IMR-90 (cell line): ENCODE measurements around the gene GPR157. TPM values are rescaled to one million over a fixed set of nuclear protein-coding genes. Genes with fewer than 3 reads are reported as not detected.
A peak's percentile ranks its signal among the peaks of the same experiment; 100 is the strongest.

ENCODE experiments used
- ATAC-seq: fragments of 200-7000 bp; cut with Tn5 transposase; 2 replicates; pipeline ENCODE4 v1.9.1; 2020; ENCODE audit warnings: low read depth, mild to moderate bottlenecking, moderate library complexity
- BruUV-seq: library from RNA; stranded (reverse); fragments of 400-500 nt; replicated peaks from 2 replicates; lab custom pipeline; 2021; lab: Mats Ljungman, UMichigan
- CTCF ChIA-PET: fragments of 300-600 bp; formaldehyde crosslinking; extraction: SDS; loops from one replicate; lab custom pipeline; 2021; ENCODE audit warnings: antibody characterized with exemption; lab: Yijun Ruan, JAX
- POLR2A ChIA-PET: fragments of 300-600 bp; sonication (Branson Sonifier 250); formaldehyde crosslinking; loops from one replicate; lab custom pipeline; 2022; ENCODE audit warnings: antibody characterized with exemption; ENCODE audit not compliant: unreplicated experiment; lab: Charles Lee
- DNase-seq: peaks from one replicate; pipeline ENCODE4 v3.0.0; 2013
- H2AFZ ChIP-seq: replicated peaks from 2 replicates; pipeline ENCODE3; 2013; ENCODE audit warnings: low read length, mild to moderate bottlenecking; ENCODE audit not compliant: poor library complexity
- H2AK5ac ChIP-seq: 2 replicates; pipeline ENCODE4 v1.6.1; 2013; ENCODE audit warnings: low read depth, low read length, inconsistent platforms
- H2AK9ac ChIP-seq: replicated peaks from 2 replicates; pipeline ENCODE3; 2013; ENCODE audit warnings: mild to moderate bottlenecking, low read depth, low read length, moderate library complexity; ENCODE audit not compliant: poor library complexity
- H2BK120ac ChIP-seq: 2 replicates; pipeline ENCODE4 v1.6.1; 2013; ENCODE audit warnings: low read depth, low read length, inconsistent platforms
- H2BK15ac ChIP-seq: 3 replicates; pipeline ENCODE4 v1.6.1; 2013; ENCODE audit warnings: low read depth, low read length, inconsistent platforms
- H2BK20ac ChIP-seq: 2 replicates; pipeline ENCODE4 v1.6.1; 2013; ENCODE audit warnings: low read depth, mild to moderate bottlenecking, inconsistent platforms, low read length, moderate library complexity
- H2BK5ac ChIP-seq: 2 replicates; pipeline ENCODE4 v1.6.1; 2013; ENCODE audit warnings: mild to moderate bottlenecking, low read depth, low read length, inconsistent platforms; ENCODE audit not compliant: poor library complexity, severe bottlenecking
- H3K14ac ChIP-seq: replicated peaks from 2 replicates; pipeline ENCODE4 v1.6.1; 2013; ENCODE audit warnings: low read depth, low read length, inconsistent platforms
- H3K18ac ChIP-seq: 2 replicates; pipeline ENCODE4 v1.6.1; 2013; ENCODE audit warnings: low read depth, low read length, control low read depth
- H3K23ac ChIP-seq: 2 replicates; pipeline ENCODE4 v1.6.1; 2013; ENCODE audit warnings: low read depth, low read length, inconsistent platforms
- H3K27ac ChIP-seq: 2 replicates; pipeline ENCODE4 v1.5.1; 2013; ENCODE audit warnings: mild to moderate bottlenecking, control low read depth, low read length; ENCODE audit not compliant: insufficient read depth
- H3K27me3 ChIP-seq: 2 replicates; pipeline ENCODE4 v1.6.1; 2013; ENCODE audit warnings: low read length; ENCODE audit not compliant: control insufficient read depth, insufficient read depth
- H3K36me3 ChIP-seq: 2 replicates; pipeline ENCODE4 v1.6.1; 2013; ENCODE audit warnings: low read length, mixed read lengths; ENCODE audit not compliant: control insufficient read depth, insufficient read depth
- H3K4ac ChIP-seq: 2 replicates; pipeline ENCODE4 v1.6.1; 2013; ENCODE audit warnings: low read depth, low read length, inconsistent platforms
- H3K4me1 ChIP-seq: 2 replicates; pipeline ENCODE4 v1.6.1; 2013; ENCODE audit warnings: low read length, mixed read lengths; ENCODE audit not compliant: control insufficient read depth, insufficient read depth
- H3K4me2 ChIP-seq: 2 replicates; pipeline ENCODE4 v1.6.1; 2013; ENCODE audit warnings: low read depth, mild to moderate bottlenecking, control low read depth, low read length, moderate library complexity
- H3K4me3 ChIP-seq: 2 replicates; pipeline ENCODE4 v1.5.1; 2013; ENCODE audit warnings: low read depth, mild to moderate bottlenecking, control low read depth, low read length, moderate library complexity; ENCODE audit not compliant: insufficient read depth
- H3K56ac ChIP-seq: 2 replicates; pipeline ENCODE4 v1.6.1; 2013; ENCODE audit warnings: low read length, inconsistent platforms; ENCODE audit not compliant: insufficient read depth; ENCODE audit errors: extremely low read depth
- H3K79me1 ChIP-seq, 2 experiments: 2 replicates each; pipeline ENCODE4 v1.6.1; 2013; ENCODE audit warnings: low read length in 2 of 2, inconsistent platforms in 1 of 2, low read depth in 1 of 2
- H3K9ac ChIP-seq: 2 replicates; pipeline ENCODE4 v1.6.1; 2013; ENCODE audit warnings: low read depth, low read length, control low read depth
- H3K9me1 ChIP-seq: 2 replicates; pipeline ENCODE4 v1.6.1; 2013; ENCODE audit warnings: low read length, inconsistent platforms; ENCODE audit not compliant: insufficient read depth
- H3K9me3 ChIP-seq: 2 replicates; pipeline ENCODE4 v1.6.1; 2013; ENCODE audit warnings: low read length; ENCODE audit not compliant: control insufficient read depth, insufficient read depth
- H4K20me1 ChIP-seq: 2 replicates; pipeline ENCODE4 v1.6.1; 2013; ENCODE audit warnings: low read length, inconsistent platforms; ENCODE audit not compliant: insufficient read depth
- H4K5ac ChIP-seq: 2 replicates; pipeline ENCODE4 v1.6.1; 2013; ENCODE audit warnings: mild to moderate bottlenecking, low read depth, low read length, control low read depth
- H4K8ac ChIP-seq, 2 experiments: 2 replicates each; pipeline ENCODE4 v1.6.1; 2013; ENCODE audit warnings: low read depth in 2 of 2, low read length in 2 of 2, control low read depth in 1 of 2, inconsistent platforms in 1 of 2
- H4K91ac ChIP-seq: 2 replicates; pipeline ENCODE4 v1.6.1; 2013; ENCODE audit warnings: low read depth, low read length, inconsistent platforms; ENCODE audit not compliant: insufficient read depth
- CHD1 ChIP-seq: IDR thresholded peaks from 2 replicates; pipeline ENCODE4 v1.6.1; 2012; ENCODE audit warnings: low read depth, low read length, improper control_type of control experiment
- CTCF ChIP-seq: conservative IDR thresholded peaks from 2 replicates; pipeline ENCODE4 v1.5.1; 2012; ENCODE audit warnings: mild to moderate bottlenecking, low read depth, low read length, improper control_type of control experiment
- ELK1 ChIP-seq: fragments of 150-350 bp; IDR thresholded peaks from 2 replicates; pipeline ENCODE4 v1.6.1; 2016; ENCODE audit warnings: low read depth, mild to moderate bottlenecking, low read length, moderate library complexity, borderline replicate concordance
- POLR2A ChIP-seq: IDR thresholded peaks from 2 replicates; pipeline ENCODE4 v1.6.1; 2012; ENCODE audit warnings: mild to moderate bottlenecking, low read depth, low read length
- RCOR1 ChIP-seq: IDR thresholded peaks from 2 replicates; pipeline ENCODE4 v1.6.1; 2012; ENCODE audit warnings: mild to moderate bottlenecking, low read length, improper control_type of control experiment; ENCODE audit not compliant: insufficient replicate concordance
- WGBS, 2 experiments: methylation state at CpG; one replicate each; pipeline versions ENCODE4 v1.1.5 to v1.1.7; 2013; ENCODE audit warnings: missing lambda C conversion rate in 2 of 2; ENCODE audit not compliant: insufficient read length in 1 of 2; ENCODE audit errors: extremely low coverage in 2 of 2; 5-methylcytosine and 5-hydroxymethylcytosine counted together
- dilution Hi-C: fragments of 300-500 bp; cut with HindIII; formaldehyde crosslinking; loops from one replicate; pipeline ENCODE4 v1.14.3; 2018; ENCODE audit warnings: low sequenced_read_pairs; ENCODE audit not compliant: unreplicated experiment
- in situ Hi-C: fragments of 300-500 bp; cut with MboI; formaldehyde crosslinking; loops from 3 replicates; pipeline ENCODE4 v1.14.3; 2019; ENCODE audit warnings: low sequenced_read_pairs, inconsistent platforms, mixed read lengths
- intact Hi-C: fragments of 100-400 bp; cut with micrococcal nuclease; formaldehyde crosslinking; loops from 2 replicates; pipeline ENCODE4 v1.10.0; 2022
- polyA plus RNA-seq, 3 experiments: library from polyadenylated mRNA; depleted of rRNA; stranded (reverse); fragments of >200 nt; gene quantifications; 2 replicates each; pipeline ENCODE4 v1.2.3, GENCODE V29; 2012; ENCODE audit warnings: low replicate concordance in 1 of 3
- total RNA-seq: library from RNA; depleted of rRNA; stranded (reverse); fragments of >200 nt; gene quantifications from 2 replicates; pipeline ENCODE4 v1.2.3, GENCODE V29; 2012

The GPR157 gene
- total and polyA plus RNA-seq, 2 of the 4 experiments (the other 2 are of a cell fraction): 1.8 to 2.7 TPM

- Histone ChIP-seq H3K18ac (no peak overlapping the region), H3K4me1 (peaks cover 2% of the 10 kb centered on the region; the same call in 1 of the 2 replicates), H3K36me3 (no peaks in the 10 kb centered on the region; the same call in 1 of the 2 replicates), H2AK5ac (no peak overlapping the region), H3K4ac (no peak overlapping the region), H3K9ac (no peak overlapping the region), H2AFZ (no peak overlapping the region), H2BK15ac (no peak overlapping the region), H3K9me3 (no peaks in the 10 kb centered on the region), H2BK5ac (no peak overlapping the region), H2BK120ac (no peak overlapping the region), H4K5ac (no peak overlapping the region), H4K20me1 (no peaks in the 10 kb centered on the region; the same call in none of the 2 replicates), H3K14ac (no peak overlapping the region), H3K4me3 (no peak overlapping the region), H4K8ac (no peak overlapping the region), H3K27ac (no peak overlapping the region), H3K79me1 (peaks cover 0 to 3% of the 10 kb centered on the region in 2 experiments; a peak in 1 of 4 replicates), H3K9me1 (no peaks in the 10 kb centered on the region), H2BK20ac (no peak overlapping the region), H3K27me3 (no peaks in the 10 kb centered on the region), H3K23ac (no peak overlapping the region), H3K56ac (no peak overlapping the region), H2AK9ac (no peak overlapping the region), H4K91ac (no peak overlapping the region), H3K4me2 (no peak overlapping the region)
- no TSS peak for BruUV-seq
- ChIA-PET POLR2A (no interaction called here), CTCF (interaction anchor here (0.6 kb wide), 3 partner anchors 25 to 1124 kb away, joined by 3 to 4 read pairs (median 4); no protein-coding TSS in a partner anchor)
- in situ Hi-C loops (no loop called here), intact Hi-C loops (no loop called here), dilution Hi-C loops (no loop called here)
- no CpG with 5 or more reads among the region's 5 CpGs for WGBS, 2 experiments
- peak; percentile 13 for DNase-seq
- no peak for TF ChIP-seq POLR2A
- no peak for TF ChIP-seq CTCF
- no peak for TF ChIP-seq ELK1
- no peak for TF ChIP-seq CHD1
- TF ChIP-seq RCOR1: no peak
- no peak for ATAC-seq
These were observed 13.3 kb downstream of the GPR157 start for GRCh38 chr1:9115351-9116205.
